PC-9 (cell line): ENCODE measurements around the gene PDCD6IP.

Experiments
- EZH2 ChIP-seq: fragments of 200-600 bp; sonication (generic); IDR thresholded peaks from 2 replicates; pipeline ENCODE4 v1.8.0; 2017; ENCODE audit warnings: antibody characterized with exemption, low read depth
- TF ChIP-seq, protein P1 (sequence below): fragments of 200-600 bp; sonication (generic); conservative IDR thresholded peaks from 2 replicates; pipeline ENCODE4 v1.6.1; 2017; ENCODE audit warnings: mixed run types, antibody characterized with exemption, mild to moderate bottlenecking, moderate library complexity

DNA sequence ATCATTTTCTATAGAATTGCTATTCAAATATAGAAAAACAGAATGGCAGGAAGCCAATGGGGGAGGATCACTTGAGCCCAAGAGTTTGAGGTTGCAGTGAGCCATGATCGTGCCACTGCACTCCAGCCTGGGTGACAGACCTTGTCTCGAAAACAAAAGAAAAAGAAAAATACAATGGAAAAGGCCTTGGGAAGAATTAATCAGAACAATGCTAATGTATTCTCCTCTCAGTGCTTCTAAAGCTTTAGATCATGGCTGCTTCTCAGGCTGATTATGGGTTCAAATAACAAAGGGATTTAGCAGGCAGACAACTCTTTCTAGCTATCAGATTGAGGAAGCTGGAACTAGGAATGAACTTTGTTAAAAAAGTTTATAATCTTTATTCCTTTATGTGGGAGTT lies 115.8 kb downstream of the PDCD6IP start:
- TF ChIP-seq, protein P1, sequence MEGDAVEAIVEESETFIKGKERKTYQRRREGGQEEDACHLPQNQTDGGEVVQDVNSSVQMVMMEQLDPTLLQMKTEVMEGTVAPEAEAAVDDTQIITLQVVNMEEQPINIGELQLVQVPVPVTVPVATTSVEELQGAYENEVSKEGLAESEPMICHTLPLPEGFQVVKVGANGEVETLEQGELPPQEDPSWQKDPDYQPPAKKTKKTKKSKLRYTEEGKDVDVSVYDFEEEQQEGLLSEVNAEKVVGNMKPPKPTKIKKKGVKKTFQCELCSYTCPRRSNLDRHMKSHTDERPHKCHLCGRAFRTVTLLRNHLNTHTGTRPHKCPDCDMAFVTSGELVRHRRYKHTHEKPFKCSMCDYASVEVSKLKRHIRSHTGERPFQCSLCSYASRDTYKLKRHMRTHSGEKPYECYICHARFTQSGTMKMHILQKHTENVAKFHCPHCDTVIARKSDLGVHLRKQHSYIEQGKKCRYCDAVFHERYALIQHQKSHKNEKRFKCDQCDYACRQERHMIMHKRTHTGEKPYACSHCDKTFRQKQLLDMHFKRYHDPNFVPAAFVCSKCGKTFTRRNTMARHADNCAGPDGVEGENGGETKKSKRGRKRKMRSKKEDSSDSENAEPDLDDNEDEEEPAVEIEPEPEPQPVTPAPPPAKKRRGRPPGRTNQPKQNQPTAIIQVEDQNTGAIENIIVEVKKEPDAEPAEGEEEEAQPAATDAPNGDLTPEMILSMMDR, result no peak
- TF ChIP-seq EZH2, result no peak
